ENCODE results near the gene PDE1C. TPM values are rescaled to one million over a fixed set of nuclear protein-coding genes. Genes with fewer than 3 reads are reported as not detected.

PDE1C gene
- total and polyA plus RNA-seq, 2 donors: 2.4 to 3.1 TPM

GRCh38 chr7:31995134-31995533 lies 75.1 kb downstream of the PDE1C start:
- no peak for DNase-seq (ENCODE audit: low read depth in 6 of 9, low spot score in 9 of 9)
- Histone ChIP-seq H3K27me3 (ENCODE audit: control insufficient read depth in 2 of 2, insufficient read depth in 1 of 2, low read length in 1 of 2) (no peaks in the 10 kb centered on the region), H3K4me3 (ENCODE audit: low read length in 2 of 2) (no peak overlapping the region), H3K4me1 (ENCODE audit: control insufficient read depth in 2 of 2, insufficient read depth in 2 of 2, low read length in 2 of 2) (no peaks in the 10 kb centered on the region), H3K27ac (ENCODE audit: low read depth in 1 of 2, low read length in 1 of 2) (no peak overlapping the region), H3K36me3 (ENCODE audit: control insufficient read depth in 2 of 2, insufficient read depth in 2 of 2, low read length in 1 of 2) (no peaks in the 10 kb centered on the region), H3K9me3 (ENCODE audit: control insufficient read depth in 2 of 2, insufficient read depth in 1 of 2, low read length in 1 of 2) (no peaks in the 10 kb centered on the region)
- 95% methylated on average over 2 of the region's 2 CpGs for WGBS

- Histone ChIP-seq H3K4me1 (ENCODE audit: control insufficient read depth in 2 of 2, insufficient read depth in 2 of 2, low read length in 2 of 2) (no peaks in the 10 kb centered on the region), H3K9me3 (ENCODE audit: control insufficient read depth in 2 of 2, insufficient read depth in 1 of 2, low read length in 1 of 2) (no peaks in the 10 kb centered on the region), H3K4me3 (ENCODE audit: low read length in 2 of 2) (no peak overlapping the region), H3K27ac (ENCODE audit: low read depth in 1 of 2, low read length in 1 of 2) (no peak overlapping the region), H3K27me3 (ENCODE audit: control insufficient read depth in 2 of 2, insufficient read depth in 1 of 2, low read length in 1 of 2) (no peaks in the 10 kb centered on the region), H3K36me3 (ENCODE audit: control insufficient read depth in 2 of 2, insufficient read depth in 2 of 2, low read length in 1 of 2) (no peaks in the 10 kb centered on the region)
- no peak for DNase-seq (ENCODE audit: low read depth in 6 of 9, low spot score in 9 of 9)
- WGBS: 63% methylated on average over 3 of the region's 3 CpGs
Observed at GRCh38 chr7:31991846-31992245, 78.4 kb downstream of the PDE1C start.

GRCh38 chr7:31991406-31991805 lies 78.8 kb downstream of the PDE1C start:
- no peak overlapping the region for H3K27ac ChIP-seq (ENCODE audit: low read depth in 1 of 2, low read length in 1 of 2)
- H3K36me3 ChIP-seq (ENCODE audit: control insufficient read depth in 2 of 2, insufficient read depth in 2 of 2, low read length in 1 of 2): no peaks in the 10 kb centered on the region
- H3K4me1 ChIP-seq (ENCODE audit: control insufficient read depth in 2 of 2, insufficient read depth in 2 of 2, low read length in 2 of 2): no peaks in the 10 kb centered on the region
- no peaks in the 10 kb centered on the region for H3K9me3 ChIP-seq (ENCODE audit: control insufficient read depth in 2 of 2, insufficient read depth in 1 of 2, low read length in 1 of 2)
- no peak for DNase-seq (ENCODE audit: low read depth in 6 of 9, low spot score in 9 of 9)
- H3K27me3 ChIP-seq (ENCODE audit: control insufficient read depth in 2 of 2, insufficient read depth in 1 of 2, low read length in 1 of 2): no peaks in the 10 kb centered on the region
- no peak overlapping the region for H3K4me3 ChIP-seq (ENCODE audit: low read length in 2 of 2)
- WGBS: 98% methylated on average over 3 of the region's 3 CpGs

- Histone ChIP-seq H3K27me3 (ENCODE audit: control insufficient read depth in 2 of 2, insufficient read depth in 1 of 2, low read length in 1 of 2) (no peaks in the 10 kb centered on the region), H3K9me3 (ENCODE audit: control insufficient read depth in 2 of 2, insufficient read depth in 1 of 2, low read length in 1 of 2) (no peaks in the 10 kb centered on the region), H3K4me3 (ENCODE audit: low read length in 2 of 2) (no peak overlapping the region), H3K4me1 (ENCODE audit: control insufficient read depth in 2 of 2, insufficient read depth in 2 of 2, low read length in 2 of 2) (no peaks in the 10 kb centered on the region), H3K36me3 (ENCODE audit: control insufficient read depth in 2 of 2, insufficient read depth in 2 of 2, low read length in 1 of 2) (no peaks in the 10 kb centered on the region), H3K27ac (ENCODE audit: low read depth in 1 of 2, low read length in 1 of 2) (no peak overlapping the region)
- DNase-seq (ENCODE audit: low read depth in 6 of 9, low spot score in 9 of 9): no peak
- 82% methylated on average over 5 of the region's 5 CpGs for WGBS
Observed at GRCh38 chr7:31986878-31987518, 83.2 kb downstream of the PDE1C start.

GRCh38 chr7:31982962-31983361 lies 87.2 kb downstream of the PDE1C start:
- no peaks in the 10 kb centered on the region for H3K36me3 ChIP-seq (ENCODE audit: control insufficient read depth in 2 of 2, insufficient read depth in 2 of 2, low read length in 1 of 2)
- DNase-seq (ENCODE audit: low read depth in 6 of 9, low spot score in 9 of 9): no peak
- no peaks in the 10 kb centered on the region for H3K9me3 ChIP-seq (ENCODE audit: control insufficient read depth in 2 of 2, insufficient read depth in 1 of 2, low read length in 1 of 2)
- no peak overlapping the region for H3K27ac ChIP-seq (ENCODE audit: low read depth in 1 of 2, low read length in 1 of 2)
- no peak overlapping the region for H3K4me3 ChIP-seq (ENCODE audit: low read length in 2 of 2)
- H3K27me3 ChIP-seq (ENCODE audit: control insufficient read depth in 2 of 2, insufficient read depth in 1 of 2, low read length in 1 of 2): no peaks in the 10 kb centered on the region
- 80% methylated on average over 1 of the region's 1 CpG for WGBS
- no peaks in the 10 kb centered on the region for H3K4me1 ChIP-seq (ENCODE audit: control insufficient read depth in 2 of 2, insufficient read depth in 2 of 2, low read length in 2 of 2)

GRCh38 chr7:31981874-31982390 lies 88.3 kb downstream of the PDE1C start:
- H3K4me1 ChIP-seq (ENCODE audit: control insufficient read depth in 2 of 2, insufficient read depth in 2 of 2, low read length in 2 of 2): no peaks in the 10 kb centered on the region
- no peak for DNase-seq (ENCODE audit: low read depth in 6 of 9, low spot score in 9 of 9)
- peaks cover 0 to 3% of the 10 kb centered on the region in 2 donors for H3K9me3 ChIP-seq (ENCODE audit: control insufficient read depth in 2 of 2, insufficient read depth in 1 of 2, low read length in 1 of 2)
- H3K27ac ChIP-seq (ENCODE audit: low read depth in 1 of 2, low read length in 1 of 2): no peak overlapping the region
- 89% methylated on average over 6 of the region's 6 CpGs for WGBS
- no peaks in the 10 kb centered on the region for H3K27me3 ChIP-seq (ENCODE audit: control insufficient read depth in 2 of 2, insufficient read depth in 1 of 2, low read length in 1 of 2)
- no peak overlapping the region for H3K4me3 ChIP-seq (ENCODE audit: low read length in 2 of 2)
- H3K36me3 ChIP-seq (ENCODE audit: control insufficient read depth in 2 of 2, insufficient read depth in 2 of 2, low read length in 1 of 2): no peaks in the 10 kb centered on the region

GRCh38 chr7:31979690-31980330 lies 90.4 kb downstream of the PDE1C start:
- H3K36me3 ChIP-seq (ENCODE audit: control insufficient read depth in 2 of 2, insufficient read depth in 2 of 2, low read length in 1 of 2): no peaks in the 10 kb centered on the region
- peaks cover 0 to 3% of the 10 kb centered on the region in 2 donors for H3K9me3 ChIP-seq (ENCODE audit: control insufficient read depth in 2 of 2, insufficient read depth in 1 of 2, low read length in 1 of 2)
- no peaks in the 10 kb centered on the region for H3K4me1 ChIP-seq (ENCODE audit: control insufficient read depth in 2 of 2, insufficient read depth in 2 of 2, low read length in 2 of 2)
- H3K27me3 ChIP-seq (ENCODE audit: control insufficient read depth in 2 of 2, insufficient read depth in 1 of 2, low read length in 1 of 2): no peaks in the 10 kb centered on the region
- H3K27ac ChIP-seq (ENCODE audit: low read depth in 1 of 2, low read length in 1 of 2): no peak overlapping the region
- no peak for DNase-seq (ENCODE audit: low read depth in 6 of 9, low spot score in 9 of 9)
- 97% methylated on average over 1 of the region's 1 CpG for WGBS
- H3K4me3 ChIP-seq (ENCODE audit: low read length in 2 of 2): no peak overlapping the region

GRCh38 chr7:31975546-31975945 lies 94.7 kb downstream of the PDE1C start:
- Histone ChIP-seq H3K27ac (ENCODE audit: low read depth in 1 of 2, low read length in 1 of 2) (no peak overlapping the region), H3K4me1 (ENCODE audit: control insufficient read depth in 2 of 2, insufficient read depth in 2 of 2, low read length in 2 of 2) (no peaks in the 10 kb centered on the region), H3K4me3 (ENCODE audit: low read length in 2 of 2) (no peak overlapping the region), H3K27me3 (ENCODE audit: control insufficient read depth in 2 of 2, insufficient read depth in 1 of 2, low read length in 1 of 2) (no peaks in the 10 kb centered on the region), H3K36me3 (ENCODE audit: control insufficient read depth in 2 of 2, insufficient read depth in 2 of 2, low read length in 1 of 2) (no peaks in the 10 kb centered on the region), H3K9me3 (ENCODE audit: control insufficient read depth in 2 of 2, insufficient read depth in 1 of 2, low read length in 1 of 2) (peaks cover 0 to 3% of the 10 kb centered on the region in 2 donors)
- DNase-seq (ENCODE audit: low read depth in 6 of 9, low spot score in 9 of 9): no peak
- WGBS: 92% methylated on average over 5 of the region's 5 CpGs

GRCh38 chr7:31974351-31974750 lies 95.9 kb downstream of the PDE1C start:
- no peaks in the 10 kb centered on the region for H3K4me1 ChIP-seq (ENCODE audit: control insufficient read depth in 2 of 2, insufficient read depth in 2 of 2, low read length in 2 of 2)
- H3K27me3 ChIP-seq (ENCODE audit: control insufficient read depth in 2 of 2, insufficient read depth in 1 of 2, low read length in 1 of 2): no peaks in the 10 kb centered on the region
- no peaks in the 10 kb centered on the region for H3K36me3 ChIP-seq (ENCODE audit: control insufficient read depth in 2 of 2, insufficient read depth in 2 of 2, low read length in 1 of 2)
- WGBS: 55% methylated on average over 1 of the region's 1 CpG
- H3K9me3 ChIP-seq (ENCODE audit: control insufficient read depth in 2 of 2, insufficient read depth in 1 of 2, low read length in 1 of 2): peaks cover 0 to 3% of the 10 kb centered on the region in 2 donors
- DNase-seq (ENCODE audit: low read depth in 6 of 9, low spot score in 9 of 9): no peak
- H3K4me3 ChIP-seq (ENCODE audit: low read length in 2 of 2): no peak overlapping the region
- no peak overlapping the region for H3K27ac ChIP-seq (ENCODE audit: low read depth in 1 of 2, low read length in 1 of 2)
